Measurements from ENCODE around the gene INPP4A. TPM values are rescaled to one million over a fixed set of nuclear protein-coding genes. Genes with fewer than 3 reads are reported as not detected.

INPP4A gene
- total RNA-seq, 1 donor from 2014 or later, result 9.3 TPM

- ATAC-seq, result no peak
- no peak for DNase-seq (ENCODE audit: low spot score)
Measured at GRCh38 chr2:98473995-98474780, 29.5 kb downstream of the INPP4A start.

DNA sequence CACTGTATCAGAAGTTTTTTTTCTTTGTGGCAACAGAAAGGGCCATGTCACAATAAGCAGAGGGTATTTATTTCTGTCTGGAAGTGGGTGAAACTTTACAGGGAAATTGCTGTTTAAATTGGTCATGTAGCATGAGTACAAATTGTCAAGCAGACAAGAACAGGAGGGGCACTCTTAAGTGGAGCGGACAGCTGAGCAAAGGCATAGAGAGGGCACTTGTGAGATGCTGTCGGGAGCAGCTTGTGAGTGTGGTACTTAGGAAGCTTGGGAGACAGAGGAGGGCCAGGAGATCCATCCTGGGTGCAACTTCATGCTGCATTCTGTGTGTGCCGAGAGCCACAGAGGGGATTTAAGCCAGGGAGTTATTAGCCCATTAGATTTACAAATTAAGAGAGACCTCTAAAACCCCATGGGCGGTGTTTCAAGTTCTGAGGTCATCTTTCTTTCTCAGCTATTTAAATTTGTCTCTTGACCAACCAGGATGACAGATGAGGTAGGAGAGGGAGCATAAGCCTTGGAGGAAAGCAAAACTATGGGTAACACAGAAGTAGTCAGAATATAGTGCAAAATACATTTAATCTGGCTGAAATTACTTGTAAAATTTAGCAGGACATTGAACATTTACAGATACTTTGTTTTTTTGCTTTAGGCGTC, 30.4 kb downstream of the INPP4A start:
- ATAC-seq (no peak), DNase-seq (ENCODE audit: low spot score) (no peak)

- DNase-seq (ENCODE audit: low spot score), result no peak
- ATAC-seq, result peak; percentile 47
Measured at GRCh38 chr2:98476192-98476868, 31.7 kb downstream of the INPP4A start.

DNA sequence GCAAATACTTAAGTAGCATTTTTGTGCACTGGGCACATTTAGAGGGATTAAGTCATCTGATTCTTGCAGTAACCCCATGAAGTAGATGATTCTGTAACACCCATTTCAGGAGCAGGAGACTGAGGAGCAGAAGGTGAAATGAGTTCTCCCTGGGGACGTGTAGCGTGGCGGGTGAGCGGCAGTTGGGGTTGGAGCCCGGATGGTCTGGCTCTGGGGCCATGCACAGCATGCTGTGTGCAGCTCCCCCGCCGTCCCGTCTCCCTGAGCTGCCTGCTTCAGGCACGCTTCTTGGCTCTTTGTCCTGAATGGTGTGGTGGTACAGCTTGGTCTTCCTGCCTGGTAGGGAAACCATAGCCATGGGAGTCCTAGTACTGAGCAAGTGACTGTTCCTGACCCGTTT, 32.4 kb downstream of the INPP4A start:
- no peak for DNase-seq (ENCODE audit: low spot score)
- ATAC-seq, result no peak

- ATAC-seq (no peak), DNase-seq (ENCODE audit: low spot score) (no peak)
Measured at GRCh38 chr2:98477506-98477905, 32.8 kb downstream of the INPP4A start.

DNA sequence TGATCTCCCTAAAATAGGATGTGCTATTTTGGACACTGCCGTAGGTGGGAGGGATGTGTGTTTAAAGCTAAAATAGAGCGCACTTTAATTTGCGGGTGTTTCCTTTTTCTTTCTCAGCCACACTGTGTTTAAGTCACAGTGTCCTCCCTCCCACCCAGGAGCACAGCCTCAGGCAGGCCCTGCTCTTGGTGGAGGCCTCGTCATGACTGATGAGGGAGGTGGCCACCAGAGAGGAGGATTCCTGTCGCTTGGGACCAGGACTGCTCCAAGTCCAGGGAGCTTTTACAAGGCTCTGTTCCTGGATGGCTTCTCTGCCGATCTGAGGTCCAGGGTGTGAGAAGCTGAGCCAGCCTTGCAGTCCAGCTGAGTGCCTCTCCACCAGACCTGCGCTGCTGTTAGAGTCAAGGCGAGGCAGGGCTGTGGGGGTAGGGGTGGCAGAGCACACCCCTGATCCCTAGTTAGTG, 33.5 kb downstream of the INPP4A start:
- ATAC-seq (no peak), DNase-seq (ENCODE audit: low spot score) (no peak)

DNA sequence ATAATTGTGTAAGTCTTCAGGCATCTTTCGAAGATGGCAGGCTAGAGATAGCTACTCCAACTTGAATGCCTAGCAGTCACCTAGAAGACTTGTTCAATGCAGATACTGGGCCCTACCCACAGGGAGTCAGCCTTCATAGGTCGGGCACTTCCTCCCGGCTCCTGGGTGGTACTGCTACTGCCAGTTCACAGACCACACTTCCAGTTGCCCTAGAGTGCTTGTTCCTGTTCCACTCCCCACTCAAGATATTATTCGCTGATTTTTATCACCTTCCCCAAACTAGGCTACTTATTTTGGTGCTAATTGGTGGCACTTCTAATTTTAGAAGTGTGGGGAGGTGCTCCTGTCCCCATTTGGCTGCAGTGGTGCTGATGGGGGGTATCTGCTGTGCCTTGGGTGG, 34.2 kb downstream of the INPP4A start:
- DNase-seq (ENCODE audit: low spot score) (no peak), ATAC-seq (no peak)

DNA sequence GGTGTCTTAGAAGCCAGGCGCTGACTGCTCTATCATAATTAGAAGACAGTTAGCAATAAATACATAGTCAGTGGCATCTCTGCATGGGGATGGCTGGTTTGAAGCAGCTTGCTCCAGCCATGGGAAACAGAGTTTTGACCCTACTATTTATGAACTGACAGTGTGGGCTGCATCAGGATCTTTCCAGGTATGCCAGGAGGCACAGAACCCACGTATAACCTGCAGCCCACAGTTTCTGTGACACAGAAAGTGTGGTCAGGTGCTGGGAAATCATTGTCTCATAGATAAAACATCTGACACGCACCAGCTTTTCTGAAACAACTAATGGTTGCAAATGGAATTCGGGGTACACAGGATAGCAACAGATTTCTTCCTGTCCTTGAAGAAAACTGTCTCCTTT, 34.7 kb downstream of the INPP4A start:
- no peak for ATAC-seq

GRCh38 chr2:98479959-98480524, 35.4 kb downstream of the INPP4A start:
- DNase-seq (ENCODE audit: low spot score) (peak; percentile 72), ATAC-seq (peak; percentile 89)

More for the DNA sequence above, 34.7 kb downstream of the INPP4A start:
- DNase-seq (ENCODE audit: low spot score), result no peak

DNA sequence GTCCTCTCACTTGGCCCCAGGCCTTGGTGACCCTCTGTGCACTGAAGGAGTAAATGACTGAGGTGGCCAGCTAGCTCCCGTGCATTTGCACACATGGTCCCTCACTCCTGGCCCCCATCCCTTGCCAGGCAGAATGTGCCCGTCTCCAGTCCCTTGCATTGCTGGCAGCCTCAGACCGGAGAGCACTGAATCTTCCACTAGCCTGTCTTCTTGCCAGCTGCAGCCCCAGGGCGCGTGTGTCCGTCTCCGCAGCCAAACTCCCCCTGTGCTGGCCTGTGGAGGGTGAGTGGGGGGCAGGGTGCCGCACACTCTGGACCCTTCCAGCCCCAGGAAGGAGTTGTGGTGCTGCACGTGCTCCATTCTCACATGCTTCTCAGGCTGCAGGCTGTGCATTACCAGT, 35.9 kb downstream of the INPP4A start:
- no peak for ATAC-seq
- DNase-seq (ENCODE audit: low spot score), result no peak

DNA sequence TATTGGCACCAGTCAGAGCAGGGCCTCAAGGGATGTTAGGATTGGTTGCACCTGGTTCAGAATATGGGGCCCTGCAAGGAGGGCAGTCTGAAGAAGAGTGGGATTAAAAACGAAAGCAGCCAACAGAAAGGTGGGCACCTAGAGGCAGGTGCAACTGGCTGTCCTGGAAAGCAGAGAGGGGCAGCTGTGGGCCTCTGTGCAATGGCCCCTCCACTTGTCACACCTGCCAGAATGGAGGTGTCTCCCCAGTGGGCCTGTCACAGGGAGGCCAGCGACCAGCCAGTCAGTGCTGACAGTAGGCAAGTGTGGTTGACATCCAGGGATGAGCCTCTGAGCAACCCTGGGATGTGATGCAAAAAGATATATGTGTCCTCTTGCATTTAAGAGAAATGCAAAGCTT, 37.7 kb downstream of the INPP4A start:
- no peak for DNase-seq (ENCODE audit: low spot score)
- no peak for ATAC-seq

DNA sequence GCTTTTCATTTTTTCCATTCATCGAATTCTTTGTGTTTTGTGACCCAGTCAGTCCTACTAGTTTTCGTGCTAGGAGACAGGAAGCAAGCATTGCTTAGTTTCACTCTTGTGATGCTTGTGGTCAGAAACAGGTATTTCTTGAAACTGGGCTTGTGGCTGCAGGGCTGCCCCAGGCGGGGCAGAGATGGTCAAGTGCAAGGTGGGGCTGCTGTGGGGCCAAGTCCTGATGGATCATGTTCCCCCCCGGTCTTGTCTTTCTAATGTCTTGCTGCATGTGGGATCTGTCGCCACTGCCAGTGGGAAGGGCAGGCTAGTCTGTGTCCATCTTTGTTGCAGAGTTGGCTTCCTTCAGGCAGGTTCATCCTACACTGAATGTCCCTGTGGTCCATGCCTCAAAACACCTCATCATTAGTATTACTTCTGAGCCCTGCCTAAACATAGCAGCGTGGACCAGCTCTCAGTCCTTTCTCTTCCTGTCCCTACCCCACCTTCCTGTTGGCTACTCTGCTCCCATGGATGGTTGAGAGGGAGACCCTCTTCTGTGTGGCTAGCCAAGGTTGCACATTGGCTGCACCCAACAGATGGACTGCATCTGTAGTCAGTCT, 38.7 kb downstream of the INPP4A start:
- no peak for ATAC-seq
- no peak for DNase-seq (ENCODE audit: low spot score)

GRCh38 chr2:98484121-98484557, 39.5 kb downstream of the INPP4A start:
- no peak for DNase-seq (ENCODE audit: low spot score)
- no peak for ATAC-seq

DNA sequence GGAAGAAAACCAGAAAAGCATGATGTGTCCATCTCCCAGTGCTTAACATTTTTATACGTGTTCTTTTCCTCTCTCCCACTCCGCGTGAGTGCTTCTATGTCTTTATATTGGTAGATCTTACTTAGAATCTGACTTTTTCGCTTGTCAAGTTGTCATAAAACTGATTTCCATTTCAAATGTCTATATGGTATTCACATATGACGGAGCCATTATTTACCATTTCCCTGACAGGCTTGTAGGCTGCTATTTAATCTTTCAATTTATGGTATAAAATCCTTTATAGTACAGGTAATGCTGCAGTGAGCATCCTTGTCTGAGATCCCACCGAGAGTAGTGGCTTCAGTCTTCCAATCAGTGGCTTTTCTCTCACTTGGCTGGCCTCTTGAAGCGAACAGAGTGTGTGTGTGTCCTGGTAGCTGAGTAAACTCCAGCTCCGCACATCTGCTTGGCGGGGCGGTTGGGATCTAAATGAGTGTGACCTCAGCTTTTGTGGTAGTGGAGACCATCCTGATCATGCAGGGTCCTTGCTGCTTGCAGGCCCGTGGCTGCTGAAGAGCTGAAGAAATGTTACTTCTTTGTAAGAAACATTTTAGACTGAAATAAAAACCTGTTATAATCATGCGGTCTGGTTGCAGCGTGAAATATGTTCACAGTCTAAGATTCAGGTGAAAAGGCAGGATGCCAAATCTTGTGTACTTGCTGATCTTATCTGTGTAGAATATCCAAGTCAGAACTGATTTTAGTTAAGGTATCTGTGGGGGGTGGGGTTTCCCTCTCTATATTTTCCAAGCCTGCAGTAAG, 40.2 kb downstream of the INPP4A start:
- peak; percentile 56 for ATAC-seq
- DNase-seq (ENCODE audit: low spot score), result no peak

- ATAC-seq, result no peak
- DNase-seq (ENCODE audit: low spot score), result no peak
Measured at GRCh38 chr2:98485453-98485755, 40.7 kb downstream of the INPP4A start.

DNA sequence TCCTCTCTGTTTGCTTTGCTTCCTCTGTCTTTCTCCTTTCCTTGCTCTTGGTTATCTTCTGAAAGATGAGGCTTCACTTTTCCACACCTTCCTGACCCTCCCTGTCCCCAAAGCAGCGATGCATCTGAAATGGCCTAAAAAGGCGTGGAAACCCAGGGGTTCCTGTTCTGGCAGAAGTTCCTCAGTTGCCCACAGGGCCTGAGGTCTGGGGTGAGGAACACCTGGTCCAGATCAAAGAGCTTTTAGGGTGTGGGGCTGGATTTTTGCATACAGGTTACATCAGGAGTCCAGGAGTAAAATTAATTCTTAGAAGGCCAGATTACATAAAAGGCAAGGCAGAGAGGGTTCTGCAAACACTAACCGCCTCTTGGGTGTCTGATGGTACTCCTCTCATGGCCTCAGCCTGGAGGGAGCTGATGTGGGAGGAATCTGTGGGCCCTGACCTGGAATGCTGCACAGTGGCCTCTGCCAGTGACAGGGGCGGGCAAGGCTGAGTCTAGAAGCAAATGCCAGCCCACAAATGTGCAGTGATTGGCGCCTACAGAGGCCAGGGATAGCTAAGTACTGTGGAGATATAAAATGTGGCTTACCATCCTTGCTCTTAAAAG, 41.8 kb downstream of the INPP4A start:
- ATAC-seq (no peak), DNase-seq (ENCODE audit: low spot score) (no peak)

DNA sequence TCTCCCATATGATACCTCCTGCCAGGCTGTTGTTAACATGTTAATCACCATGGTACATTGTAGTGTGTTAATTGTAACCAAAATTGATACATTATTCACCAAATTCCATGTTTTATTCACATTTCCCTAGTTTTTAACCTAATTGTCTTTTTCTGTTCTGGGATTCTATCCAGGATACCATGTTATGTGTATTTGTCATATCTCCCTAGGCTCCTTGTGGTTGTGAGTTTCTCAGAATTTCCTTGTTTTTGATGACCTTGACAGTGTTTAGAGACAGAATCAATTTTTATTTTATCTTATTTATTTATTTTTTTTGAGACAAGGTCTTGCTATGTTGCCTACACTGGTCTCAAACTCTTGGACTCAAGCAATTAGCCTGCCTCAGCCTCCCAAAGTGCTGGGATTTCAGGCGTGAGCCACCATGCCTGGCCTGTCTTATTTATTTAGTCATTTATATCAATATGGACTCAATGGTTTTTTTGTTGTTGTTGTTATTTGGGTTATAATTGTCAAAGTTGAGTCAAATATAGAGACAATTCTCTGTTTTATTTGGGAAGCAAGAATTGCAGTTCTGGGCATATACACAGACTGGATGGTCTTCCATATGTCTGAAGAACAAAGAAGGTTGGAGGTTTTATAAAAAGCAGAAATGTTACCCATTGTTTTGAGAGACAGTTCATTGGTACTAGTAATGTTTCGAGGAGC, 42.6 kb downstream of the INPP4A start:
- DNase-seq (ENCODE audit: low spot score) (no peak), ATAC-seq (no peak)

DNA sequence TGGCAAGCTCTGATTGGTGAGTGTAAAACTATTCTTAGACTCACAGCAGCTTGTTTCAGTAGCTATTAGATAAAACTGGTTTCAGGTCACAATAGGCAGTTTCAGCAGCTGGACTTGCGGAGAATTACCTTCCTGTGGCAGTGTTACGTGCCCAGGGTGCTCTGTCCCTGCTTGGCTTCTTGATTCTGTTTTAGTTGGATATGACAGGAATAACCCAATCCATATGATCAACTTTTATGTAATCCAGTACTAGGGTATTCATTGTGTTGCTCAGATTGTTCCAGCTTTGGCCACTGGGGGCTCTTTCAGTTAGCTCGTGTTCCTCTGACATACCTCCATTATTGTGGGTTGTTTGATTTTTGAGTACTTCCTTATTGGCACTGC, 43.1 kb downstream of the INPP4A start:
- ATAC-seq (peak; percentile 35), DNase-seq (ENCODE audit: low spot score) (no peak)

DNA sequence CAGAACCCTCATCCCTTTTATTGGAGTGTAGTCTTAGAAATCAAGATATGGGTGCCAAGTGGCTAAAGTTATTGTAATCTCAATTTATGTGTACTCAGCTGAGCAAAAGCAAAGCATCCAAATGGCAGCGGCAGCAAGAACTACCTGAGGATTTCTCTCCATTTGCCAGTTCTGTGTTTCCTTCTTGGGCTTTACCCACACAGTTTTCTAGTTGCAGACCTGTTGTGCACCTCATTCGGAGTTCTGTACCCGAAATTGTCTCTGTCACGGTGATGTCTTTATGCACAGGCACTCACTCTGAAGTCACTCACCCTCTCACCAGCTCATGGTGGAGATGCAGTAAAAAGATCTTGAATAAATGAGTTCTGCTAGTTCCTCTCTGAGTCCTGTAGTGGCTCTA, 43.6 kb downstream of the INPP4A start:
- DNase-seq (ENCODE audit: low spot score) (no peak), ATAC-seq (no peak)

Measured in left lobe of liver (tissue), 2 donors.